WTC11 (cell line): ENCODE measurements around the gene USP38. TPM values are rescaled to one million over a fixed set of nuclear protein-coding genes. Genes with fewer than 3 reads are reported as not detected.

ENCODE experiments used
- ATAC-seq: fragments of 200-7000 bp; cut with Tn5 transposase; 2 replicates; pipeline ENCODE4 v1.10.0; 2021; ENCODE audit warnings: mild to moderate bottlenecking, moderate library complexity
- CTCF ChIA-PET: fragments of 300-600 bp; sonication (Branson Sonifier 250); formaldehyde crosslinking; loops from one replicate; lab custom pipeline; 2021; ENCODE audit warnings: antibody characterized with exemption; lab: Charles Lee
- POLR2A ChIA-PET: fragments of 350-600 bp; sonication (Branson Sonifier 250); formaldehyde crosslinking; loops from one replicate; lab custom pipeline; 2021; ENCODE audit warnings: antibody characterized with exemption; lab: Charles Lee
- DNase-seq: peaks from one replicate; pipeline ENCODE4 v3.0.0; 2021; ENCODE audit warnings: low spot score
- H3K27ac Mint-ChIP-seq: 2 replicates; pipeline ENCODE4 v1.8.0; 2021; ENCODE audit warnings: mixed read lengths
- H3K27me3 Mint-ChIP-seq: 2 replicates; pipeline ENCODE4 v1.8.0; 2021; ENCODE audit warnings: low read depth, mild to moderate bottlenecking, moderate library complexity, mixed read lengths
- H3K36me3 Mint-ChIP-seq: 2 replicates; pipeline ENCODE4 v1.8.0; 2021; ENCODE audit warnings: mixed read lengths
- H3K4me1 Mint-ChIP-seq: 2 replicates; pipeline ENCODE4 v1.8.0; 2022; ENCODE audit warnings: mixed read lengths
- H3K4me3 Mint-ChIP-seq: 2 replicates; pipeline ENCODE4 v1.8.0; 2021; ENCODE audit warnings: mild to moderate bottlenecking, moderate library complexity, mixed read lengths
- H3K9me3 Mint-ChIP-seq: 2 replicates; pipeline ENCODE4 v1.8.0; 2021; ENCODE audit warnings: mixed read lengths
- ATF1 ChIP-seq: sonication (generic); formaldehyde crosslinking; IDR thresholded peaks from 2 replicates; pipeline ENCODE4 v1.8.1; 2023; ENCODE audit warnings: mild to moderate bottlenecking, moderate library complexity, missing genetic modification reagents
- CBFB ChIP-seq: sonication (generic); formaldehyde crosslinking; IDR thresholded peaks from 2 replicates; pipeline ENCODE4 v1.8.1; 2022; ENCODE audit warnings: mild to moderate bottlenecking, low read depth, missing genetic modification reagents
- ELF4 ChIP-seq: sonication (generic); formaldehyde crosslinking; IDR thresholded peaks from 2 replicates; pipeline ENCODE4 v1.8.1; 2022; ENCODE audit warnings: low read depth, mild to moderate bottlenecking, moderate library complexity, missing genetic modification reagents
- GRHL2 ChIP-seq: fragments of 250-450 bp; sonication (Bioruptor Pico); IDR thresholded peaks from 2 replicates; pipeline ENCODE4 v1.8.0; 2022; ENCODE audit warnings: mild to moderate bottlenecking, moderate library complexity; ENCODE audit not compliant: insufficient replicate concordance, severe bottlenecking
- HMGA2 ChIP-seq: fragments of 250-450 bp; sonication (Bioruptor Pico); IDR thresholded peaks from 2 replicates; pipeline ENCODE4 v1.4.0; 2021; ENCODE audit warnings: mild to moderate bottlenecking, moderate library complexity
- JUN ChIP-seq: sonication (generic); formaldehyde crosslinking; IDR thresholded peaks from 2 replicates; pipeline ENCODE4 v1.8.0; 2023; ENCODE audit warnings: mild to moderate bottlenecking, missing genetic modification reagents
- TCF7 ChIP-seq: sonication (generic); formaldehyde crosslinking; IDR thresholded peaks from 2 replicates; pipeline ENCODE4 v1.8.0; 2022; ENCODE audit warnings: mild to moderate bottlenecking, low read depth, missing genetic modification reagents, moderate library complexity
- total RNA-seq: library from RNA; stranded (reverse); gene quantifications from 3 replicates; pipeline ENCODE4 v1.2.3, GENCODE V29; 2021
- TF ChIP-seq, protein P1 (sequence below): sonication (generic); formaldehyde crosslinking; IDR thresholded peaks from 2 replicates; pipeline ENCODE4 v1.8.0; 2022; ENCODE audit warnings: mild to moderate bottlenecking, missing genetic modification reagents
- TF ChIP-seq, protein P2 (sequence below): sonication (generic); formaldehyde crosslinking; IDR thresholded peaks from 2 replicates; pipeline ENCODE4 v1.8.1; 2023; ENCODE audit warnings: mild to moderate bottlenecking, missing genetic modification reagents, moderate library complexity
- TF ChIP-seq, protein P3 (sequence below): sonication (generic); formaldehyde crosslinking; IDR thresholded peaks from 2 replicates; pipeline ENCODE4 v1.8.1; 2023; ENCODE audit warnings: mild to moderate bottlenecking, missing genetic modification reagents, borderline replicate concordance
- TF ChIP-seq, protein P4 (sequence below): sonication (generic); formaldehyde crosslinking; IDR thresholded peaks from 2 replicates; pipeline ENCODE4 v1.8.0; 2022; ENCODE audit warnings: missing genetic modification reagents
- TF ChIP-seq, protein P5 (sequence below): sonication (generic); formaldehyde crosslinking; IDR thresholded peaks from 2 replicates; pipeline ENCODE4 v1.8.1; 2023; ENCODE audit warnings: mild to moderate bottlenecking, moderate library complexity, missing genetic modification reagents
- TF ChIP-seq, protein P6 (sequence below): fragments of 250-450 bp; sonication (Bioruptor Pico); IDR thresholded peaks from 2 replicates; pipeline ENCODE4 v1.9.0; 2021; ENCODE audit warnings: mild to moderate bottlenecking, borderline replicate concordance
- TF ChIP-seq, protein P7 (sequence below): sonication (generic); formaldehyde crosslinking; IDR thresholded peaks from 2 replicates; pipeline ENCODE4 v1.8.1; 2023; ENCODE audit warnings: mild to moderate bottlenecking, missing genetic modification reagents, moderate library complexity

USP38 gene
- total RNA-seq, 1 experiment from 2014 or later: 10.3 TPM

DNA sequence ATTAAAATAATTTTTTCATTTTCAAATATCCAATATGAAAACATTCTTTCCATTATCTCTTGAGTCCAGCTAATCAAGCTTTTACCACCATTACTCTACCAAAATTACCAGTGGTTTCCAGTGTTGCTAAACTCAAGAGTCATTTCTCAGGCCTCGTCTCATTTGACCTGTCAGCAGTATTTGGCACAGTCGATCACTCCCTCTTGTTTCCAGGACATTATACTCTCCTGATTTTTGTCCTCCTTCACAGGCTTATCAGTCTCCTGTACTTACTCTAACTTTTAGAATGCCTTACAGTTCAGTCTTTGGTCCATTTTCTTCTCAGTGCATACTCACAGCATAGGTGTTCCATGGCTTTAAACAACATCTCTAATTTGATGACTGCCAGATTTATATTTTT, 11.6 kb downstream of the USP38 start:
- no peak overlapping the region for H3K27ac Mint-ChIP-seq
- H3K4me3 Mint-ChIP-seq: no peak overlapping the region
- ChIA-PET CTCF (no interaction called here), POLR2A (no interaction called here)
- H3K4me1 Mint-ChIP-seq: no peaks in the 10 kb centered on the region
- ATAC-seq (no peak), DNase-seq (no peak)
- no peaks in the 10 kb centered on the region for H3K9me3 Mint-ChIP-seq
- TF ChIP-seq ATF1 (CRISPR knock-in tag) (no peak), JUN (CRISPR knock-in tag) (no peak), GRHL2 (CRISPR knock-in tag) (no peak), HMGA2 (CRISPR knock-in tag) (no peak), TCF7 (no peak), ELF4 (CRISPR knock-in tag) (no peak), CBFB (no peak)
- TF ChIP-seq, protein P1, sequence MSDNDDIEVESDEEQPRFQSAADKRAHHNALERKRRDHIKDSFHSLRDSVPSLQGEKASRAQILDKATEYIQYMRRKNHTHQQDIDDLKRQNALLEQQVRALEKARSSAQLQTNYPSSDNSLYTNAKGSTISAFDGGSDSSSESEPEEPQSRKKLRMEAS (CRISPR knock-in tag): no peak
- TF ChIP-seq, protein P2, sequence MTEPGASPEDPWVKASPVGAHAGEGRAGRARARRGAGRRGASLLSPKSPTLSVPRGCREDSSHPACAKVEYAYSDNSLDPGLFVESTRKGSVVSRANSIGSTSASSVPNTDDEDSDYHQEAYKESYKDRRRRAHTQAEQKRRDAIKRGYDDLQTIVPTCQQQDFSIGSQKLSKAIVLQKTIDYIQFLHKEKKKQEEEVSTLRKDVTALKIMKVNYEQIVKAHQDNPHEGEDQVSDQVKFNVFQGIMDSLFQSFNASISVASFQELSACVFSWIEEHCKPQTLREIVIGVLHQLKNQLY (CRISPR knock-in tag): no peak
- TF ChIP-seq, protein P3, sequence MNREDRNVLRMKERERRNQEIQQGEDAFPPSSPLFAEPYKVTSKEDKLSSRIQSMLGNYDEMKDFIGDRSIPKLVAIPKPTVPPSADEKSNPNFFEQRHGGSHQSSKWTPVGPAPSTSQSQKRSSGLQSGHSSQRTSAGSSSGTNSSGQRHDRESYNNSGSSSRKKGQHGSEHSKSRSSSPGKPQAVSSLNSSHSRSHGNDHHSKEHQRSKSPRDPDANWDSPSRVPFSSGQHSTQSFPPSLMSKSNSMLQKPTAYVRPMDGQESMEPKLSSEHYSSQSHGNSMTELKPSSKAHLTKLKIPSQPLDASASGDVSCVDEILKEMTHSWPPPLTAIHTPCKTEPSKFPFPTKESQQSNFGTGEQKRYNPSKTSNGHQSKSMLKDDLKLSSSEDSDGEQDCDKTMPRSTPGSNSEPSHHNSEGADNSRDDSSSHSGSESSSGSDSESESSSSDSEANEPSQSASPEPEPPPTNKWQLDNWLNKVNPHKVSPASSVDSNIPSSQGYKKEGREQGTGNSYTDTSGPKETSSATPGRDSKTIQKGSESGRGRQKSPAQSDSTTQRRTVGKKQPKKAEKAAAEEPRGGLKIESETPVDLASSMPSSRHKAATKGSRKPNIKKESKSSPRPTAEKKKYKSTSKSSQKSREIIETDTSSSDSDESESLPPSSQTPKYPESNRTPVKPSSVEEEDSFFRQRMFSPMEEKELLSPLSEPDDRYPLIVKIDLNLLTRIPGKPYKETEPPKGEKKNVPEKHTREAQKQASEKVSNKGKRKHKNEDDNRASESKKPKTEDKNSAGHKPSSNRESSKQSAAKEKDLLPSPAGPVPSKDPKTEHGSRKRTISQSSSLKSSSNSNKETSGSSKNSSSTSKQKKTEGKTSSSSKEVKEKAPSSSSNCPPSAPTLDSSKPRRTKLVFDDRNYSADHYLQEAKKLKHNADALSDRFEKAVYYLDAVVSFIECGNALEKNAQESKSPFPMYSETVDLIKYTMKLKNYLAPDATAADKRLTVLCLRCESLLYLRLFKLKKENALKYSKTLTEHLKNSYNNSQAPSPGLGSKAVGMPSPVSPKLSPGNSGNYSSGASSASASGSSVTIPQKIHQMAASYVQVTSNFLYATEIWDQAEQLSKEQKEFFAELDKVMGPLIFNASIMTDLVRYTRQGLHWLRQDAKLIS (CRISPR knock-in tag): no peak
- TF ChIP-seq, protein P4, sequence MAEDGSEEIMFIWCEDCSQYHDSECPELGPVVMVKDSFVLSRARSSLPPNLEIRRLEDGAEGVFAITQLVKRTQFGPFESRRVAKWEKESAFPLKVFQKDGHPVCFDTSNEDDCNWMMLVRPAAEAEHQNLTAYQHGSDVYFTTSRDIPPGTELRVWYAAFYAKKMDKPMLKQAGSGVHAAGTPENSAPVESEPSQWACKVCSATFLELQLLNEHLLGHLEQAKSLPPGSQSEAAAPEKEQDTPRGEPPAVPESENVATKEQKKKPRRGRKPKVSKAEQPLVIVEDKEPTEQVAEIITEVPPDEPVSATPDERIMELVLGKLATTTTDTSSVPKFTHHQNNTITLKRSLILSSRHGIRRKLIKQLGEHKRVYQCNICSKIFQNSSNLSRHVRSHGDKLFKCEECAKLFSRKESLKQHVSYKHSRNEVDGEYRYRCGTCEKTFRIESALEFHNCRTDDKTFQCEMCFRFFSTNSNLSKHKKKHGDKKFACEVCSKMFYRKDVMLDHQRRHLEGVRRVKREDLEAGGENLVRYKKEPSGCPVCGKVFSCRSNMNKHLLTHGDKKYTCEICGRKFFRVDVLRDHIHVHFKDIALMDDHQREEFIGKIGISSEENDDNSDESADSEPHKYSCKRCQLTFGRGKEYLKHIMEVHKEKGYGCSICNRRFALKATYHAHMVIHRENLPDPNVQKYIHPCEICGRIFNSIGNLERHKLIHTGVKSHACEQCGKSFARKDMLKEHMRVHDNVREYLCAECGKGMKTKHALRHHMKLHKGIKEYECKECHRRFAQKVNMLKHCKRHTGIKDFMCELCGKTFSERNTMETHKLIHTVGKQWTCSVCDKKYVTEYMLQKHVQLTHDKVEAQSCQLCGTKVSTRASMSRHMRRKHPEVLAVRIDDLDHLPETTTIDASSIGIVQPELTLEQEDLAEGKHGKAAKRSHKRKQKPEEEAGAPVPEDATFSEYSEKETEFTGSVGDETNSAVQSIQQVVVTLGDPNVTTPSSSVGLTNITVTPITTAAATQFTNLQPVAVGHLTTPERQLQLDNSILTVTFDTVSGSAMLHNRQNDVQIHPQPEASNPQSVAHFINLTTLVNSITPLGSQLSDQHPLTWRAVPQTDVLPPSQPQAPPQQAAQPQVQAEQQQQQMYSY (CRISPR knock-in tag): no peak
- TF ChIP-seq, protein P5, sequence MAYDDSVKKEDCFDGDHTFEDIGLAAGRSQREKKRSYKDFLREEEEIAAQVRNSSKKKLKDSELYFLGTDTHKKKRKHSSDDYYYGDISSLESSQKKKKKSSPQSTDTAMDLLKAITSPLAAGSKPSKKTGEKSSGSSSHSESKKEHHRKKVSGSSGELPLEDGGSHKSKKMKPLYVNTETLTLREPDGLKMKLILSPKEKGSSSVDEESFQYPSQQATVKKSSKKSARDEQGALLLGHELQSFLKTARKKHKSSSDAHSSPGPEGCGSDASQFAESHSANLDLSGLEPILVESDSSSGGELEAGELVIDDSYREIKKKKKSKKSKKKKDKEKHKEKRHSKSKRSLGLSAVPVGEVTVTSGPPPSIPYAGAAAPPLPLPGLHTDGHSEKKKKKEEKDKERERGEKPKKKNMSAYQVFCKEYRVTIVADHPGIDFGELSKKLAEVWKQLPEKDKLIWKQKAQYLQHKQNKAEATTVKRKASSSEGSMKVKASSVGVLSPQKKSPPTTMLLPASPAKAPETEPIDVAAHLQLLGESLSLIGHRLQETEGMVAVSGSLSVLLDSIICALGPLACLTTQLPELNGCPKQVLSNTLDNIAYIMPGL (CRISPR knock-in tag): no peak
- TF ChIP-seq, protein P6, sequence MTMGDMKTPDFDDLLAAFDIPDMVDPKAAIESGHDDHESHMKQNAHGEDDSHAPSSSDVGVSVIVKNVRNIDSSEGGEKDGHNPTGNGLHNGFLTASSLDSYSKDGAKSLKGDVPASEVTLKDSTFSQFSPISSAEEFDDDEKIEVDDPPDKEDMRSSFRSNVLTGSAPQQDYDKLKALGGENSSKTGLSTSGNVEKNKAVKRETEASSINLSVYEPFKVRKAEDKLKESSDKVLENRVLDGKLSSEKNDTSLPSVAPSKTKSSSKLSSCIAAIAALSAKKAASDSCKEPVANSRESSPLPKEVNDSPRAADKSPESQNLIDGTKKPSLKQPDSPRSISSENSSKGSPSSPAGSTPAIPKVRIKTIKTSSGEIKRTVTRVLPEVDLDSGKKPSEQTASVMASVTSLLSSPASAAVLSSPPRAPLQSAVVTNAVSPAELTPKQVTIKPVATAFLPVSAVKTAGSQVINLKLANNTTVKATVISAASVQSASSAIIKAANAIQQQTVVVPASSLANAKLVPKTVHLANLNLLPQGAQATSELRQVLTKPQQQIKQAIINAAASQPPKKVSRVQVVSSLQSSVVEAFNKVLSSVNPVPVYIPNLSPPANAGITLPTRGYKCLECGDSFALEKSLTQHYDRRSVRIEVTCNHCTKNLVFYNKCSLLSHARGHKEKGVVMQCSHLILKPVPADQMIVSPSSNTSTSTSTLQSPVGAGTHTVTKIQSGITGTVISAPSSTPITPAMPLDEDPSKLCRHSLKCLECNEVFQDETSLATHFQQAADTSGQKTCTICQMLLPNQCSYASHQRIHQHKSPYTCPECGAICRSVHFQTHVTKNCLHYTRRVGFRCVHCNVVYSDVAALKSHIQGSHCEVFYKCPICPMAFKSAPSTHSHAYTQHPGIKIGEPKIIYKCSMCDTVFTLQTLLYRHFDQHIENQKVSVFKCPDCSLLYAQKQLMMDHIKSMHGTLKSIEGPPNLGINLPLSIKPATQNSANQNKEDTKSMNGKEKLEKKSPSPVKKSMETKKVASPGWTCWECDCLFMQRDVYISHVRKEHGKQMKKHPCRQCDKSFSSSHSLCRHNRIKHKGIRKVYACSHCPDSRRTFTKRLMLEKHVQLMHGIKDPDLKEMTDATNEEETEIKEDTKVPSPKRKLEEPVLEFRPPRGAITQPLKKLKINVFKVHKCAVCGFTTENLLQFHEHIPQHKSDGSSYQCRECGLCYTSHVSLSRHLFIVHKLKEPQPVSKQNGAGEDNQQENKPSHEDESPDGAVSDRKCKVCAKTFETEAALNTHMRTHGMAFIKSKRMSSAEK (CRISPR knock-in tag): no peak
- TF ChIP-seq, protein P7, sequence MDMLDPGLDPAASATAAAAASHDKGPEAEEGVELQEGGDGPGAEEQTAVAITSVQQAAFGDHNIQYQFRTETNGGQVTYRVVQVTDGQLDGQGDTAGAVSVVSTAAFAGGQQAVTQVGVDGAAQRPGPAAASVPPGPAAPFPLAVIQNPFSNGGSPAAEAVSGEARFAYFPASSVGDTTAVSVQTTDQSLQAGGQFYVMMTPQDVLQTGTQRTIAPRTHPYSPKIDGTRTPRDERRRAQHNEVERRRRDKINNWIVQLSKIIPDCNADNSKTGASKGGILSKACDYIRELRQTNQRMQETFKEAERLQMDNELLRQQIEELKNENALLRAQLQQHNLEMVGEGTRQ (CRISPR knock-in tag): no peak
- no peaks in the 10 kb centered on the region for H3K27me3 Mint-ChIP-seq
- peaks cover 45% of the 10 kb centered on the region for H3K36me3 Mint-ChIP-seq
